A673 (cell line): ENCODE measurements around the gene GON7. TPM values are rescaled to one million over a fixed set of nuclear protein-coding genes. Genes with fewer than 3 reads are reported as not detected.

Experiments used
- BruUV-seq: library from RNA; stranded (reverse); fragments of 400-500 nt; replicated peaks from 2 replicates; lab custom pipeline; 2021; lab: Mats Ljungman, UMichigan
- CTCF ChIA-PET: fragments of 300-600 bp; sonication (Branson Sonifier 250); formaldehyde crosslinking; loops from one replicate; lab custom pipeline; 2022; ENCODE audit warnings: antibody characterized with exemption; lab: Charles Lee
- POLR2A ChIA-PET: fragments of 300-600 bp; sonication (Branson Sonifier 250); formaldehyde crosslinking; loops from one replicate; lab custom pipeline; 2022; ENCODE audit warnings: antibody characterized with exemption; ENCODE audit not compliant: low non-redundant PET; lab: Charles Lee
- DNase-seq: peaks from one replicate; pipeline ENCODE4 v3.0.0-alpha.2; 2015; ENCODE audit warnings: low spot score
- H3K27ac ChIP-seq: fragments of 200-600 bp; sonication (generic); 2 replicates; pipeline ENCODE4 v1.5.1; 2016; ENCODE audit warnings: mixed run types, low read depth, mild to moderate bottlenecking, mixed read lengths, antibody characterized with exemption, low read length; ENCODE audit not compliant: poor library complexity, severe bottlenecking
- H3K27me3 ChIP-seq: fragments of 200-600 bp; sonication (generic); replicated peaks from 2 replicates; pipeline ENCODE4 v1.6.1; 2017; ENCODE audit warnings: mixed run types, low read depth, mild to moderate bottlenecking, mixed read lengths, antibody characterized with exemption, low read length; ENCODE audit not compliant: insufficient read depth, poor library complexity
- H3K36me3 ChIP-seq: fragments of 200-600 bp; sonication (generic); 2 replicates; pipeline ENCODE4 v1.6.1; 2016; ENCODE audit warnings: mixed run types, mild to moderate bottlenecking, mixed read lengths, antibody characterized with exemption, low read length; ENCODE audit not compliant: insufficient read depth, poor library complexity, severe bottlenecking
- H3K4me1 ChIP-seq: fragments of 200-600 bp; sonication (generic); 2 replicates; pipeline ENCODE4 v1.6.1; 2017; ENCODE audit warnings: mixed run types, mild to moderate bottlenecking, mixed read lengths, antibody characterized with exemption, low read length; ENCODE audit not compliant: insufficient read depth, poor library complexity, severe bottlenecking
- H3K4me3 ChIP-seq: fragments of 200-600 bp; sonication (generic); 2 replicates; pipeline ENCODE4 v1.5.1; 2016; ENCODE audit warnings: low read depth, mixed run types, mild to moderate bottlenecking, mixed read lengths, low read length; ENCODE audit not compliant: poor library complexity, severe bottlenecking
- H3K9me3 ChIP-seq: fragments of 200-600 bp; sonication (generic); 2 replicates; pipeline ENCODE4 v1.6.1; 2016; ENCODE audit warnings: mixed run types, low read depth, mild to moderate bottlenecking, mixed read lengths, antibody characterized with exemption, low read length; ENCODE audit not compliant: poor library complexity, severe bottlenecking
- EZH2 ChIP-seq: fragments of 200-600 bp; sonication (generic); IDR thresholded peaks from 2 replicates; pipeline ENCODE4 v1.6.1; 2017; ENCODE audit warnings: borderline replicate concordance, low read depth, mild to moderate bottlenecking, mixed read lengths, antibody characterized with exemption, low read length; ENCODE audit not compliant: poor library complexity, severe bottlenecking
- intact Hi-C: fragments of 100-400 bp; cut with micrococcal nuclease; formaldehyde crosslinking; loops from one replicate; pipeline ENCODE4 v1.10.0; 2022; ENCODE audit not compliant: unreplicated experiment
- total RNA-seq: library from RNA; stranded (reverse); gene quantifications from 2 replicates; pipeline ENCODE4 v1.2.3, GENCODE V29; 2021
- TF ChIP-seq, protein P1 (sequence below): fragments of 300-800, 200-600 bp; sonication (generic); conservative IDR thresholded peaks from 2 replicates; pipeline ENCODE4 v1.5.1; 2017; ENCODE audit warnings: low read depth, mild to moderate bottlenecking, antibody characterized with exemption, low read length, moderate library complexity, mixed read lengths

The GON7 gene
- total RNA-seq, 1 experiment from 2014 or later = 24.1 TPM

DNA sequence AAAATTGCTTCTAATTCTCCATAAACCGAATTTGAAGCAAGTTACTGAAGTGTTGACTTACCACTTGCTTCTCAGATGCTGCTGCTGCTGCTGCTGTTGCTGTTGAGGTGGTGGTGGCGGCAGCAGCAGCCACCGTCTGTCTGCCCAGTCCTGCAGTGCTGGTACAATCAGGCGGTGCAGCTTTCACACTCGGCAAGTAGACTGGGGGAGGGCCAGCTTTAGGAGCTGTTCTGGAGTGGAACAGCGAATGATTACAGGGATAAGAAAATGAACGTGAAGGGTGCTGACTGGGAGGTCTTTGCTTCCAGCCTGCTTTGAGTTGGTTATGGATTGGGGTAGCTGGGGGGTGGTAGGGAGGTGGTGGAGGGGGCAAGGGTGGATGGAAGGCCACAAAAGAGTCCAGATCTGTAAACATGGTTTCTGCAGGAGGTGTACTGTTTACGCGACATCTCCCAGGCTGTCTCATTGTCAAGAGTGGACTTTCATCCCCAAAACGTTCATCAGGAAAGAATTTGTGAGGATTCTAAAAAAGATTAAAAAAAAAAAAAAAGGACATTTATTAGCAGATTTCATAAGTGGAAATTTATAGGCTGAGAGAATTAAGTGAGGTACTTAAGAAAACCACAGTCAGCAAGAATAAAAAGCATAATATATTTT lies 39.0 kb upstream of the GON7 start:
- Histone ChIP-seq H3K4me3 (no peak overlapping the region), H3K27ac (no peak overlapping the region), H3K4me1 (no peaks in the 10 kb centered on the region), H3K9me3 (no peaks in the 10 kb centered on the region), H3K27me3 (no peaks in the 10 kb centered on the region), H3K36me3 (peaks cover 26% of the 10 kb centered on the region)
- ChIA-PET POLR2A (no interaction called here), CTCF (no interaction called here)
- no TSS peak for BruUV-seq
- intact Hi-C loops = no loop called here
- no peak for DNase-seq
- no peak for TF ChIP-seq EZH2
- TF ChIP-seq, protein P1, sequence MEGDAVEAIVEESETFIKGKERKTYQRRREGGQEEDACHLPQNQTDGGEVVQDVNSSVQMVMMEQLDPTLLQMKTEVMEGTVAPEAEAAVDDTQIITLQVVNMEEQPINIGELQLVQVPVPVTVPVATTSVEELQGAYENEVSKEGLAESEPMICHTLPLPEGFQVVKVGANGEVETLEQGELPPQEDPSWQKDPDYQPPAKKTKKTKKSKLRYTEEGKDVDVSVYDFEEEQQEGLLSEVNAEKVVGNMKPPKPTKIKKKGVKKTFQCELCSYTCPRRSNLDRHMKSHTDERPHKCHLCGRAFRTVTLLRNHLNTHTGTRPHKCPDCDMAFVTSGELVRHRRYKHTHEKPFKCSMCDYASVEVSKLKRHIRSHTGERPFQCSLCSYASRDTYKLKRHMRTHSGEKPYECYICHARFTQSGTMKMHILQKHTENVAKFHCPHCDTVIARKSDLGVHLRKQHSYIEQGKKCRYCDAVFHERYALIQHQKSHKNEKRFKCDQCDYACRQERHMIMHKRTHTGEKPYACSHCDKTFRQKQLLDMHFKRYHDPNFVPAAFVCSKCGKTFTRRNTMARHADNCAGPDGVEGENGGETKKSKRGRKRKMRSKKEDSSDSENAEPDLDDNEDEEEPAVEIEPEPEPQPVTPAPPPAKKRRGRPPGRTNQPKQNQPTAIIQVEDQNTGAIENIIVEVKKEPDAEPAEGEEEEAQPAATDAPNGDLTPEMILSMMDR = no peak

DNA sequence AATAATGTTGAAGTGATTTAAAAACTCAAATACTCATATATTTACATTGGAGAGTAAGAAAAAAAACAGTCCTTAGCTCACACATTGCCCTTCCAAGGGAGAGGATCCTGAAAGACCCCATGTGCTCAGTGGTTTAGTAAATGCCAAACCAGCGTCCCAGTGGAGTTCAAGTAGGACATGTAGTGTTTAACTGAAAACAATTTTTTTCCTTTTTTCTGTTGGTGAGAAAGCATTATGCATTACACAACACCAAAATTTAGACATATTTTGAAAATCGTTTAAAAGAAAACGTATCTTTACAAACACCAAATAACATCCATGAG lies 33.8 kb upstream of the GON7 start:
- peaks cover 19% of the 10 kb centered on the region for H3K36me3 ChIP-seq
- intact Hi-C loops = no loop called here
- POLR2A ChIA-PET = no interaction called here

DNA sequence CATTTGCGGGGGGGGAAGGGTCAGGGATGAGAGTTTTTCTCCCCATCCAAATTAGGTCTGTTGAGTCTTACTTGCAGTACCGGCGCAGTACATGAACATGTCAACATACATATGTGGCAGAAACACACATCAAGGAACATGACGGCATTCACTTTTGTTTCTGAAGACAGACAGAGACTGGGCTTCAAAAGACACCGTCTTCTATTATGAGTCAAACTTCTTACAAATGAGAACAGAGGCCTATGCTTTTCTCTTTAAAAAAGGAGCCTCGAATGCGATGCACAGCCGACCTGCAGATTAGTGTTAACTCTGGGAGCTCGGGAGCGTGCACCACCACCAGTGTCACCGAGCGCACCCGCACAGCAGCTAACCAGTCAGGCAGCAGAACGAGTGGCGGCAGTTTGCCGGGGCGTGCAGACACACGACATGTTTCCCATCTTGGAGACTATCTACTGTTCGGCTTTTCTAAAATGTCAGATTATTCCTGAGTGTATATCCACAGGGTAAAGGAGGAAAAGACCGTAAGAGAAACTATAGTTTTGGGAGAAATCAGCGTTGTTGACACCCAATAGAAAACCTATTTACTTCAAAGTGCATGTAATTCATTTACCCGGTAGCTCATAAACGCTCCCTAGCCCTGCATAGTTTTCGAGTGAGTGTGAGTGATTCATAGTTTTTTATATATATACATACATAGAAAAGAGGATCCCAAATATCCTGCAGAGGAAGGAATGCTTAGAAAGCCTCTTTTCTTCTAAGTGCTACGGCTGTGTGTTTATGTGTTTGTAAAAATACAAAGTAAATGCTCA lies 33.2 kb upstream of the GON7 start:
- POLR2A ChIA-PET = no interaction called here
- H3K4me1 ChIP-seq = no peaks in the 10 kb centered on the region
- no peak overlapping the region for H3K4me3 ChIP-seq
- DNase-seq = peak; percentile 28
- TF ChIP-seq, protein P1 = no peak
- TF ChIP-seq EZH2 = no peak
- peaks cover 13% of the 10 kb centered on the region for H3K36me3 ChIP-seq
- H3K27ac ChIP-seq = no peak overlapping the region
- intact Hi-C loops = loop anchor here (10.0 kb wide), 1 partner anchor 375 kb away; no protein-coding TSS in a partner anchor
- CTCF ChIA-PET = no interaction called here
- H3K27me3 ChIP-seq = no peaks in the 10 kb centered on the region
- BruUV-seq = TSS peak; percentile 16
- H3K9me3 ChIP-seq = no peaks in the 10 kb centered on the region

More for the DNA sequence above, 33.8 kb upstream of the GON7 start:
- H3K27ac ChIP-seq = no peak overlapping the region
- H3K4me1 ChIP-seq = no peaks in the 10 kb centered on the region
- no peak overlapping the region for H3K4me3 ChIP-seq
- no peak for TF ChIP-seq EZH2
- TF ChIP-seq, protein P1 = no peak
- BruUV-seq = no TSS peak
- CTCF ChIA-PET = no interaction called here
- H3K9me3 ChIP-seq = no peaks in the 10 kb centered on the region
- H3K27me3 ChIP-seq = no peaks in the 10 kb centered on the region
- DNase-seq = no peak
